SK-N-SH treated with all-trans-retinoic acid at 6 μM for 48 hours (cell line): Measurements from ENCODE around the gene ARHGAP15.

Experiments used
- ARNTL ChIP-seq: fragments of 450-650 bp; formaldehyde crosslinking; IDR thresholded peaks from 2 replicates; pipeline ENCODE4 v1.5.0; 2020; ENCODE audit warnings: low read depth, mild to moderate bottlenecking, moderate library complexity, borderline replicate concordance
- CREB5 ChIP-seq: fragments of 250-450 bp; sonication (Bioruptor Pico); IDR thresholded peaks from 2 replicates; pipeline ENCODE4 v1.5.1; 2020; ENCODE audit warnings: low read depth, mild to moderate bottlenecking, moderate library complexity
- CSDC2 ChIP-seq: fragments of 250-450 bp; sonication (Bioruptor Pico); IDR thresholded peaks from 2 replicates; pipeline ENCODE4 v1.5.0; 2020; ENCODE audit warnings: mild to moderate bottlenecking, moderate library complexity
- PATZ1 ChIP-seq: fragments of 250-450 bp; sonication (Bioruptor Pico); IDR thresholded peaks from 2 replicates; pipeline ENCODE4 v1.8.0; 2020; ENCODE audit warnings: mild to moderate bottlenecking, moderate library complexity, borderline replicate concordance
- RARB ChIP-seq: fragments of 250-450 bp; sonication (Bioruptor Pico); IDR thresholded peaks from 2 replicates; pipeline ENCODE4 v1.8.0; 2021; ENCODE audit warnings: mild to moderate bottlenecking, moderate library complexity
- TSHZ2 ChIP-seq: fragments of 250-450 bp; sonication (Bioruptor Pico); IDR thresholded peaks from 2 replicates; pipeline ENCODE4 v1.5.0; 2020; ENCODE audit warnings: mild to moderate bottlenecking, moderate library complexity
- ZFP3 ChIP-seq: fragments of 250-450 bp; sonication (Bioruptor Pico); IDR thresholded peaks from 2 replicates; pipeline ENCODE4 v1.5.0; 2020; ENCODE audit warnings: mild to moderate bottlenecking, moderate library complexity
- ZFP30 ChIP-seq: fragments of 450-650 bp; formaldehyde crosslinking; IDR thresholded peaks from 2 replicates; pipeline ENCODE4 v1.5.0; 2022; ENCODE audit warnings: mild to moderate bottlenecking, moderate library complexity
- ZNF70 ChIP-seq: fragments of 450-650 bp; formaldehyde crosslinking; IDR thresholded peaks from 2 replicates; pipeline ENCODE4 v1.5.0; 2020; ENCODE audit warnings: mild to moderate bottlenecking, moderate library complexity
- ZNF8 ChIP-seq: fragments of 450-650 bp; formaldehyde crosslinking; IDR thresholded peaks from 2 replicates; pipeline ENCODE4 v1.5.0; 2020; ENCODE audit warnings: mild to moderate bottlenecking, moderate library complexity

GRCh38 chr2:143169105-143169504 is 39.9 kb downstream of the ARHGAP15 start:
- TF ChIP-seq ZFP30 (CRISPR knock-in tag): no peak
- no peak for TF ChIP-seq ZFP3 (CRISPR knock-in tag)
- no peak for TF ChIP-seq CREB5 (CRISPR knock-in tag)
- no peak for TF ChIP-seq ZNF70 (CRISPR knock-in tag)
- TF ChIP-seq ZNF8 (CRISPR knock-in tag): no peak
- TF ChIP-seq TSHZ2 (CRISPR knock-in tag): no peak
- TF ChIP-seq CSDC2 (CRISPR knock-in tag): no peak
- TF ChIP-seq ARNTL (CRISPR knock-in tag): no peak
- TF ChIP-seq RARB (CRISPR knock-in tag): no peak
- no peak for TF ChIP-seq PATZ1 (CRISPR knock-in tag)
